Nephron progenitor cell (in vitro differentiated cells): ENCODE results near the gene PRRT1B.

ENCODE experiments used
- DNase-seq: peaks from one replicate; pipeline ENCODE4 v3.0.0; 2021
- H3K27ac Mint-ChIP-seq: 2 replicates; pipeline ENCODE4 v1.8.0; 2021; ENCODE audit warnings: mild to moderate bottlenecking, moderate library complexity, mixed read lengths
- H3K27me3 Mint-ChIP-seq: 2 replicates; pipeline ENCODE4 v1.8.0; 2021; ENCODE audit warnings: mild to moderate bottlenecking, low read depth, mixed read lengths; ENCODE audit not compliant: poor library complexity
- H3K36me3 Mint-ChIP-seq: 2 replicates; pipeline ENCODE4 v1.8.0; 2021; ENCODE audit warnings: low read depth, mixed read lengths
- H3K4me1 Mint-ChIP-seq: 2 replicates; pipeline ENCODE4 v1.8.0; 2021; ENCODE audit warnings: mixed read lengths
- H3K4me3 Mint-ChIP-seq: 2 replicates; pipeline ENCODE4 v1.8.0; 2021; ENCODE audit warnings: mild to moderate bottlenecking, moderate library complexity, mixed read lengths
- H3K9me3 Mint-ChIP-seq: 2 replicates; pipeline ENCODE4 v1.8.0; 2021; ENCODE audit warnings: mild to moderate bottlenecking, moderate library complexity, mixed read lengths
- CTCF ChIP-seq: fragments of 200-600 bp; sonication (generic); IDR thresholded peaks from 2 replicates; pipeline ENCODE4 v1.5.0; 2021; ENCODE audit warnings: antibody characterized with exemption

Gene PRRT1B

GRCh38 chr9:131574730-131575640, 29.7 kb downstream of the PRRT1B start:
- Mint-ChIP-seq H3K9me3 (no peaks in the 10 kb centered on the region), H3K27ac (no peak overlapping the region), H3K4me3 (no peak overlapping the region), H3K27me3 (peaks cover 7% of the 10 kb centered on the region), H3K4me1 (peaks cover 25% of the 10 kb centered on the region), H3K36me3 (peaks cover 21% of the 10 kb centered on the region)
- DNase-seq, result no peak
- no peak for TF ChIP-seq CTCF

GRCh38 chr9:131575946-131576853, 30.9 kb downstream of the PRRT1B start:
- Mint-ChIP-seq H3K4me1 (peaks cover 25% of the 10 kb centered on the region), H3K36me3 (peaks cover 18% of the 10 kb centered on the region), H3K27ac (no peak overlapping the region), H3K4me3 (no peak overlapping the region), H3K9me3 (no peaks in the 10 kb centered on the region), H3K27me3 (peaks cover 3% of the 10 kb centered on the region)
- no peak for TF ChIP-seq CTCF
- no peak for DNase-seq

- Mint-ChIP-seq H3K4me1 (peaks cover 33% of the 10 kb centered on the region), H3K36me3 (peaks cover 16% of the 10 kb centered on the region), H3K27me3 (peaks cover 2% of the 10 kb centered on the region), H3K27ac (peak overlapping the region; percentile 75), H3K9me3 (no peaks in the 10 kb centered on the region), H3K4me3 (no peak overlapping the region)
- no peak for DNase-seq
- peak; percentile 11 for TF ChIP-seq CTCF
These were observed 32.0 kb downstream of the PRRT1B start for GRCh38 chr9:131577005-131578000.

- Mint-ChIP-seq H3K4me3 (peak overlapping the region; percentile 23), H3K27ac (peak overlapping the region; percentile 83), H3K36me3 (peaks cover 9% of the 10 kb centered on the region), H3K9me3 (no peaks in the 10 kb centered on the region), H3K27me3 (peaks cover 2% of the 10 kb centered on the region), H3K4me1 (peaks cover 34% of the 10 kb centered on the region)
- peak; percentile 35 for DNase-seq
- TF ChIP-seq CTCF, result no peak
These were observed 32.7 kb downstream of the PRRT1B start for GRCh38 chr9:131578021-131578420.

GRCh38 chr9:131578731-131579504, 33.6 kb downstream of the PRRT1B start:
- H3K9me3 Mint-ChIP-seq, result no peaks in the 10 kb centered on the region
- no peak for DNase-seq
- peaks cover 18% of the 10 kb centered on the region for H3K36me3 Mint-ChIP-seq
- peaks cover 2% of the 10 kb centered on the region for H3K27me3 Mint-ChIP-seq
- TF ChIP-seq CTCF, result no peak
- H3K4me1 Mint-ChIP-seq, result peaks cover 43% of the 10 kb centered on the region
- H3K27ac Mint-ChIP-seq, result peak overlapping the region; percentile 13
- H3K4me3 Mint-ChIP-seq, result no peak overlapping the region
